Activated T-cell treated with anti-CD3 and anti-CD28 coated beads, Interleukin-2, amount 50 U/mL, for 72 hours (primary cell): Measurements from ENCODE around the gene ANGEL1. TPM values are rescaled to one million over a fixed set of nuclear protein-coding genes. Genes with fewer than 3 reads are reported as not detected.

ENCODE experiments used
- ATAC-seq, 2 donors: fragments of 150-1000 bp; cut with Tn5 transposase; replicated peaks in 1 of 2; 2 replicates each; pipeline ENCODE4 v1.10.0; 2021; ENCODE audit warnings: moderate library complexity in 2 of 2, mild to moderate bottlenecking in 1 of 2
- DNase-seq, 2 donors: peaks; one replicate each; pipeline ENCODE4 v3.0.0; 2021 to 2022; ENCODE audit warnings: mixed read lengths in 1 of 2
- H3K27ac Mint-ChIP-seq: one replicate; pipeline ENCODE4 v1.8.0; 2022; ENCODE audit warnings: mild to moderate bottlenecking, moderate library complexity, mixed read lengths
- H3K27me3 Mint-ChIP-seq: one replicate; pipeline ENCODE4 v1.8.0; 2022; ENCODE audit warnings: low read depth, mixed read lengths
- H3K36me3 Mint-ChIP-seq, 2 donors: one replicate each; pipeline ENCODE4 v1.8.0; 2022; ENCODE audit warnings: mixed read lengths in 2 of 2, mild to moderate bottlenecking in 1 of 2; ENCODE audit not compliant: insufficient read depth in 2 of 2
- H3K4me1 Mint-ChIP-seq: one replicate; pipeline ENCODE4 v1.8.0; 2022; ENCODE audit warnings: low read depth, mixed read lengths
- H3K4me3 Mint-ChIP-seq, 2 donors: one replicate each; pipeline ENCODE4 v1.8.0; 2022; ENCODE audit warnings: mild to moderate bottlenecking in 2 of 2, mixed read lengths in 2 of 2, moderate library complexity in 2 of 2
- H3K9me3 Mint-ChIP-seq, 2 donors: one replicate each; pipeline ENCODE4 v1.8.0; 2022; ENCODE audit warnings: mixed read lengths in 2 of 2
- total RNA-seq, 2 donors: library from RNA; stranded (reverse); gene quantifications; one replicate each; pipeline ENCODE4 v1.2.3, GENCODE V29; 2022

Gene ANGEL1
- total RNA-seq, 2 donors from 2014 or later: 15.0 to 21.6 TPM

DNA sequence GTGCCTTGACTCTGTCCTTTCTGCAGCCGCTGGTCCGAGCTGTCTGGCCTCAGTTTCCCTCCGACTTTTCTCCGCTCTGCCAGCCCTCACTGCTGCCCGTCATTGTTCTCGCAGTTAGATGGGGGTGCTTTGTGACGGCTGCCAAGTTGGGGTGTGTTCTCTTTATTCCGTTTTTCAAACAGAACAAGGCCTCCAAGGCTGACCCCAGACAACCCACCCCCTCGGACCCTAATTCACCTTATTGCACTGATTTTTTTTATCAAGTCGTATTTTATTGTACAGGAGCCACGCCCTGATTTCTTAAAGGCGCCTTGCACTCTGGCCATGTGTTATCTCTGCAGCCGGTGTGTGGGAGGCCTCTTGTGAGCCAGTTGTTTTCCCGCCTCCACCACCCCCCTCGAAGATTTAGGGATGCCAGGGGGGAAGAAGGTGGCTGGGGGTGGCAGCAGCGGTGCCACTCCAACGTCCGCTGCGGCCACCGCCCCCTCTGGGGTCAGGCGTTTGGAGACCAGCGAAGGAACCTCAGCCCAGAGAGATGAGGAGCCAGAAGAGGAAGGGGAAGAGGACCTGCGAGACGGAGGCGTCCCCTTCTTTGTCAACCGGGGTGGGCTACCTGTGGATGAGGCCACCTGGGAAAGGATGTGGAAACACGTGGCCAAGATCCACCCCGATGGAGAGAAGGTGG, 50.1 kb downstream of the ANGEL1 start:
- peaks cover 6% of the 10 kb centered on the region for H3K4me1 Mint-ChIP-seq
- peaks cover 46% of the 10 kb centered on the region for H3K27me3 Mint-ChIP-seq
- H3K36me3 Mint-ChIP-seq: peaks cover 0 to 2% of the 10 kb centered on the region in 2 donors
- ATAC-seq (no peak), DNase-seq (no peak)
- H3K4me3 Mint-ChIP-seq: peak overlapping the region; percentile 85 to 86
- H3K9me3 Mint-ChIP-seq: no peaks in the 10 kb centered on the region
- H3K27ac Mint-ChIP-seq: no peak overlapping the region

DNA sequence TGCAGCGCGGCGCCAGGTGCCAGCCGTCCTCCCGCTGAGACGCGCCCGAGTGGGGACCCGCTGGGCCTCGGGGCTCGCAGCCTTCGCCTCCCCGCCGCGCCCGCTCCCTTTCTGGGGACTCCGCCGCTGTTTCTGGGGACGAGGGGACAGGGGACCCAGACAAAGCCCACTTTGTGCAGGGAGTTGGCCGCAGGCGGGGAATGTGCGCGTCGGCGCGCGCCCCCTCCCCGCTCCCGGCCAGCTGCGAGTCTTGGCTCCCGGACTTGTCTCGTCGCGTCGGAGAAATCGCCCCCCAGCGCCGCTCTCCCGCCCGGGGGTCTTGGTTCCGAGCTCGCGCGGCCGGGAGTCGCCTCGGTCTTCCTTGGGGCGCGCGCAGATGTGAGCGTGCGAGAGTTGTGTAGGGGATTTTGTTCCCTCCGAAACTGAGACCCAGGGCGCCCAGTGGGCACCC, 50.7 kb downstream of the ANGEL1 start:
- DNase-seq: no peak
- H3K4me1 Mint-ChIP-seq: peaks cover 6% of the 10 kb centered on the region
- H3K27ac Mint-ChIP-seq: no peak overlapping the region
- H3K36me3 Mint-ChIP-seq: peaks cover 0 to 2% of the 10 kb centered on the region in 2 donors
- peaks cover 46% of the 10 kb centered on the region for H3K27me3 Mint-ChIP-seq
- no peaks in the 10 kb centered on the region for H3K9me3 Mint-ChIP-seq
- peak overlapping the region; percentile 85 to 86 for H3K4me3 Mint-ChIP-seq
- peak in 1 of 2 donors; percentile 2 for ATAC-seq

DNA sequence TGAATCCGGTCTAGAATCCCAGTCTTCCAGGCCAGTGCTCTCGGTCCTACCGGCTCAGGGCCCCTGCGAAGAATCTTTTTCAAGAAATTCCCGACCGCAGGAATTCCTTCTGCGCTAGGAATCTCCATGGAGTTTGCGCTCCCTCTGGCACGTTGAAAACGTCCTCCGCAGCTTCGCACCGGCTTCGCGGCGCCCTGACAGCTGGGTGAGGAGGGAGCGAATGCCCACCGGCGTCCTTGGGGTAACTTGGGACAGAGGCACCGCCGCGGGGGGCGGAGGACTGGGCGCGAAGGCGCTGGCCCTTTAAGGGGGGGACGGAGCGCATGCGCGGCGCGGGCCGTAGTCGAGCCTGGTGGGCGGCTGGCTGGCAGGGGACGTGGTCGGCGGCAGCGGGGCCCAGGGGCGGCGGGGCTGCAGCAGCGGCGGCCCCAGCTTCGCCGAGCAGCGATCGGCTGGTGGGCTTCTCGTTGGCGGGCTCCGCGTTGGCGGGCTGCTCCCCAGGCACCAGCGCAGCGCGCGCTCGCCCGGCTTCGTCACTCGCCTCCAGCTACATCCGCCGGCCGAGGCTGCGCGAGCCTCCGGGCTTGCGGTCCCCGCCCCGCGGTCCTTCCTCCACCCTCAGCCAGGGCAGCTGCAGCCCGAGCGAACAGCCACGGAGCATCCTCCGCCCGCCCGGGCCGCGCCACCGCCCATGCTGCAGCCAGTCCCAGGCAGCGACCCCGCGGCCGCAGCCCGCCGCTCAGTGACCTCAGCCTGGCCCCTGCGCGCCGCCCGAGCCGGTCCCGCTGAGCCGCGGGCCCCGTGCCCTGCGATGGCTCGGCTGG, 51.3 kb downstream of the ANGEL1 start, which contains the start of gene VASH1:
Gene VASH1, plus strand, starts transcription at position 333 of the 824 bp plus-strand sequence. CDS start 1,354 bp downstream, outside the sequence.
- H3K27ac Mint-ChIP-seq: no peak within 1 kb of the TSS
- H3K4me3 Mint-ChIP-seq: peak within 1 kb of the TSS; percentile 85 to 86
- no peaks in the 10 kb centered on the region for H3K9me3 Mint-ChIP-seq
- peaks cover 46% of the 10 kb centered on the region for H3K27me3 Mint-ChIP-seq
- ATAC-seq (peak; percentile 91 to 92), DNase-seq (peak; percentile 75 to 76)
- peaks cover 6% of the 10 kb centered on the region for H3K4me1 Mint-ChIP-seq
- H3K36me3 Mint-ChIP-seq: peaks cover 0 to 2% of the 10 kb centered on the region in 2 donors

DNA sequence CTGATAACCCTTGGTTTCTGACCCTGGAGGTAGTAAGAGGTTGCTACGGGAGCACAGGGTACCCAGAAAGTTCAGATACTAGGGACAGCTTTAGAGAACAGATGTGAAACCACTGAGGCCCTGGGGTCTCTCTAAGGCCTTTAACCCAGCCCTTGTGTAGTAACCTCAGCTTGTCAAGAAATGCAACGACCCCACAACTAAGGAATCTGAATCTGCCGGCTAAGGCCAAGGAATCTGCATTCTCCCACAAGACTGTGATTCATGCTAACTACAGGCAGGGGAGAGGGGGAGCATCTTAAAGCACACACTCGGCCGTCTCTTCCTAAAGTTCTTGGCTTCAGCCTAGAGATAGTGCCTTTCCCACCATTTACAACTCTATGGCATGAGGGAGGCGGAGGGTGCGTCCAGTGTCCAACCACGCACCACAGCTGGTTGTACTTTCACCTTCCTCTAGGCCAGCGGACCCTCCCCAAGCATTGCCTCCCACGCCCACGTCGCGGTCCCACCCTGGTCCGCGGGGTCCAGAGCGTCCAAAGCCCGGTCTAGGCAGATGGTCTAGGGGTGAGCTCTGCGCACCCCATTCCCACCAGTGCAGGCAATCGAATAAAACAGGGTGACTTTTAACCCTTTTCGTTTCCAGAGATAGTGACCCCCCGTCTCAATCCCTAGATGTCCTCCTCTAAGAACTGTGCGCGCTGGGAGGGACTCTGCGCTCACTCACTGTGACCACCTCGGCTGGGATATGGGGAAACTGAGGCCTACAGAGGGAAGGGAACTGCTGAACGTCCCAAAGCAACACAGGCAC, 52.1 kb downstream of the ANGEL1 start:
- Mint-ChIP-seq H3K4me1 (peaks cover 6% of the 10 kb centered on the region), H3K27ac (no peak overlapping the region), H3K9me3 (no peaks in the 10 kb centered on the region), H3K27me3 (peaks cover 46% of the 10 kb centered on the region), H3K36me3 (peaks cover 0 to 2% of the 10 kb centered on the region in 2 donors), H3K4me3 (peak overlapping the region; percentile 78 to 80)
- ATAC-seq: no peak
- no peak for DNase-seq

DNA sequence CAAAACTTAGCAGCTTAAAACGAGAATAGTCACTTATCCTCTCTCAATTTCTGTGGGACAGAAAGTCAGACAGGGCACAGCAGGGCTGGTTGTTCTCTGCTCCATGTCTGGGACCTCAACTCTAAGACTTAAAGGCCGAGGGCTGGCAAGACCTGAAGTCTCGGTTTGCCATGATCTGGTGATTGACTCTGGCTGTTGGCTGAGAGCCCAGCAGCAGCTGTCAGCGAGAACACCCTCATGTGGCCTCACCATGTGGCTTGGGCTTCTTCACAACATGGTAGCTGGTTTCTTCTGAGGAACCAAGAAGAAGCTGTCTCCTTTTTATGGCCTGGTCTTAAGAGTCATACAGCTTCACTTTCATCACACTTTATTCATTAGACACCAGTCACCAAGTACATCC, 53.1 kb downstream of the ANGEL1 start:
- Mint-ChIP-seq H3K4me3 (no peak overlapping the region), H3K27me3 (peaks cover 46% of the 10 kb centered on the region), H3K4me1 (peaks cover 6% of the 10 kb centered on the region), H3K9me3 (no peaks in the 10 kb centered on the region), H3K36me3 (peaks cover 0 to 2% of the 10 kb centered on the region in 2 donors), H3K27ac (no peak overlapping the region)
- DNase-seq (no peak), ATAC-seq (no peak)

DNA sequence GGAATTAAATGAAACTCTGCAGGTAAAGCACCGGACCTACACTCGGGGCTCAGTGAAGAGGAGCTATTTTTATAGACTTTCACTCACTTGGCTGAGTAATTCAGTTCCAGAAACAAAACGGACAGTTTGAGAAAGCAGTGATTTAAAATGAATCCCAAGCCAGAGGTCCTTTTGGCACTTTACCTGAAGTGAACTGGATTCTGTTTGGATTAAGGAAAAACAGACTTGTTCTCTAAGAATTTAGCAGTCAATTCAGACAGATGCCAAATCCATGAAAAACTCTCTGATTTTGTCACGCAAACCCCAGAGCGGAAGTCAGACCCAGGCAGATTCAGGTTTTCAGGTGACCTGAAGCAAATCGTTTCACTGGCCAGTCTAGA, 56.3 kb downstream of the ANGEL1 start:
- H3K27ac Mint-ChIP-seq: no peak overlapping the region
- H3K9me3 Mint-ChIP-seq: no peaks in the 10 kb centered on the region
- ATAC-seq (no peak), DNase-seq (no peak)
- H3K4me3 Mint-ChIP-seq: no peak overlapping the region
- peaks cover 24% of the 10 kb centered on the region for H3K27me3 Mint-ChIP-seq
- H3K36me3 Mint-ChIP-seq: no peaks in the 10 kb centered on the region
- no peaks in the 10 kb centered on the region for H3K4me1 Mint-ChIP-seq

DNA sequence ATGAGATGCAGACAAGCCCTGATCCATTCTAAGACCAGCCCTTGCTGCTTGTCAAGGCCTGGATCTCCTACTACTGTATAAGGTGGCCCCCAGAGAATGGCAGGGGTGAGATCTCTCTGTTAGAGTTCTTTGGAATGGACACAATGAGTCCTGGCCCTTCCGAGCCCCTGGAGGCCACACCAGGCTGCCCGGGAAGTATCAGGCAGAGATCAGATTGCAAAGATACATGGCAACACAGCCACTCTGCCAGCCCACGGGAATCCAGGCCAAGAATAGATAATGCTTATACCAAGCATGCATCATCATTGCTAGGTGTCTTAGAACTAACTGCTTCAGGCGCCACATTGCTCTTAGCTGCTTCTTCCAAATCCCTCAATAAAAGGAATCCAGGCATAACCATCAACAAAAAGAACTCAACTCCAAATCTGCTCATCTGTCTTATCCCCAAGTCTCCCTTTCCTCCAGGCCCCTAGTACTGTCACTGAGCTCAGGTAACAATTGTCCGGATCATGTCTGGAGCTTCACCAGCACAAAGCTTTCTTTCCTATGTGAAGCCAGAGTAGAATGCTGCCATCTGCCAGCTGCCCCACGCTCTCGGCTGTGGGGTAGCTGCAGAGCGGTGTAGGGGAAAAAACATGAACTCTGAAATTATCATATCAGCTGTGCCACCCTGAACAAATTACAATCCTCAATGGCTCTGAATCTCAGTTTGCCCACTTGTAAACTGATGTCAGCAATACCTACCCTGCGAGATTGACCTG, 56.9 kb downstream of the ANGEL1 start:
- Mint-ChIP-seq H3K27me3 (peaks cover 24% of the 10 kb centered on the region), H3K4me3 (no peak overlapping the region), H3K9me3 (no peaks in the 10 kb centered on the region), H3K4me1 (no peaks in the 10 kb centered on the region), H3K27ac (no peak overlapping the region), H3K36me3 (no peaks in the 10 kb centered on the region)
- no peak for ATAC-seq
- no peak for DNase-seq

DNA sequence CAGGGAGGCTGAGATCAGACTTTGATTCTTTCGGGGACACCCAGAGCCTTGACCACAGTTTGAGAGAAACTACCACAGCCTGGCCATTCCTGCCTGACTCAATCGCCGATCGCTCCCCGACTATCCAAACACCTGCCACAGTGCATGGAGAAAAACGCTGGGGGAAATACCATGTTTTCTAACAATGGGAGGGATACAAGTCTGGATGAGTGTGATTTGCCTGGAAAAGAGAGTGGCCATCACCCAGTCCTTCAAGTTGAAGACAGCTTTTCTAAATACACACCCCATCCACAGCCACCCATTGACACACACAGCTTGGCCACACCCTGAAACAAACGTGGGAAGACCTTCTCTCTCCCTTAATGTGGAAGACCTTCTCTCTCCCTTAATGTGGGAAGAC, 58.1 kb downstream of the ANGEL1 start:
- no peak for DNase-seq
- no peaks in the 10 kb centered on the region for H3K36me3 Mint-ChIP-seq

DNA sequence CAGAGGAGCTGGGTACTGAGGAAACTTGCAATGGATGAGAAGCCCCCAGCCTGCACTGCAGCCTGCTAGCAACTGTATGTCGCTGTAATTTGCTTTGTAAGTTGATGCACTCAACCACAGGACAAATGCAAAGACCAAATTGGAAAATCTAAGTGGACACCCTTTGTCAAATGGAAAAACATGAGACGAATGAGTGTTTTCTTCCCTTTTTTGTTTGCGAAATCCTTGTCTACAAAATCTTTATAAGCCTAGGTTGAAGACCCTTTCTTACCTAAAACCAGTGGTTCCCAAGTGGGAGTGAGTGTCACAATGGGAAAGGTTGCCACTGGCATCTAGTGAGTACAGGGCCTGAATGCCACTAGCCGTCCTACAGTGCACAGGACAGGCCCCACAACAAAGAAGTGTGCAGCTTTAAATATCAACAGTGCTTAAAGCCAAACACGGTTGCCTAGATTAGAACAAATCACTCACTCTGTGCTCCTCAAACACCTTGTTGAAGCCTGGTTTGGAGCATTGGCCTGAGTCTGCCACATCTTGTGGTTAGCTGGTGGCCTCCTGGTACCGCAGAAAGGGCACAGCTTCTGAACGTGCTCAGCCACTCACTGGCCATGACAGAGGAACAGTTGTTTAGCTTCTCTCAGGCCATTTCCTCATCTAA, 59.0 kb downstream of the ANGEL1 start:
- ATAC-seq (no peak), DNase-seq (no peak)
- Mint-ChIP-seq H3K9me3 (no peaks in the 10 kb centered on the region), H3K4me1 (no peaks in the 10 kb centered on the region), H3K4me3 (no peak overlapping the region), H3K27me3 (peaks cover 9% of the 10 kb centered on the region), H3K27ac (no peak overlapping the region), H3K36me3 (no peaks in the 10 kb centered on the region)

More for the DNA sequence above, 58.1 kb downstream of the ANGEL1 start:
- Mint-ChIP-seq H3K27me3 (peaks cover 19% of the 10 kb centered on the region), H3K4me1 (no peaks in the 10 kb centered on the region), H3K4me3 (no peak overlapping the region), H3K27ac (no peak overlapping the region), H3K9me3 (no peaks in the 10 kb centered on the region)
- ATAC-seq: no peak

DNA sequence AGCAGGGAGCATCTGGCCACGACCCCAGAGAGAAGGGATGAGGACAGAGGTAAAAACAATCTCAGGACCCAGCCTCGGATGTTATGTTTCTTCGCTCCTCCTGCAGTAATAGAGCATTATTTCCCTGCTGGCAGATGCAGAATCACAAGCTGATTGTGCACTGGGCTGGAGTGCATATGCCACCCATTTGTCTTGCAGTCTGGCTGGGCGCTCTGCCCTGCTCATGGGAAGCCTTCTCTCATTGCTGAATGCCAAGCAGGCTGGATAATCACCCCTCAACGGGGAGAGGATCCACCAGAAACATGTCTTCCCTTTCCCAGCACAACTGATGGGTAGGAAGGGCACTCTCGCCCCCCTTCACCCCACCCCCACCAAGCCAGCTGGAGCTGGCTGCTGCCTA, 59.9 kb downstream of the ANGEL1 start:
- Mint-ChIP-seq H3K9me3 (no peaks in the 10 kb centered on the region), H3K4me3 (no peak overlapping the region), H3K27me3 (peaks cover under 1% of the 10 kb centered on the region), H3K27ac (no peak overlapping the region), H3K4me1 (no peaks in the 10 kb centered on the region), H3K36me3 (no peaks in the 10 kb centered on the region)
- no peak for DNase-seq
- ATAC-seq: no peak

DNA sequence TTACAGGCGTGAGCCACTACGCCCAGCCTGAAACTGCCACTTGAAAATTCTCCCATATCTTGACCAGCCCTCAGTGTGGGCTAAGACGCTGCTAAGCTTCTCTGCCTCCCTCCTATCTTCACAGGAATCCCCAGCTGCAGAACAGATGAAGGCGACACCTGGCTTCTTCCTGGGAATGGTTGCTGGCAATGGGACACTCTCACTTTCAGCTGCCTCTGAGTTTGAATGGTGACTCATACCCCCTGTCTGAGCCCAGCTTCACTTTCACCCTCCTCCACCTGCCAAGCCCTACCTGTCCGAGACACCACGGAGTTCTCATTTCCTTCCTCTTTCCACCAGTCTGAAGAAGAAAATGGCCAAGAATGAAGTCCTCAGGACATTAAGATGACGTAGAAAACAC, 69.7 kb downstream of the ANGEL1 start:
- Mint-ChIP-seq H3K4me3 (no peak overlapping the region), H3K36me3 (peaks cover 3 to 16% of the 10 kb centered on the region in 2 donors), H3K4me1 (no peaks in the 10 kb centered on the region), H3K9me3 (peaks cover 9 to 10% of the 10 kb centered on the region in 2 donors), H3K27me3 (peaks cover 5% of the 10 kb centered on the region), H3K27ac (no peak overlapping the region)
- DNase-seq: no peak
- ATAC-seq: no peak

DNA sequence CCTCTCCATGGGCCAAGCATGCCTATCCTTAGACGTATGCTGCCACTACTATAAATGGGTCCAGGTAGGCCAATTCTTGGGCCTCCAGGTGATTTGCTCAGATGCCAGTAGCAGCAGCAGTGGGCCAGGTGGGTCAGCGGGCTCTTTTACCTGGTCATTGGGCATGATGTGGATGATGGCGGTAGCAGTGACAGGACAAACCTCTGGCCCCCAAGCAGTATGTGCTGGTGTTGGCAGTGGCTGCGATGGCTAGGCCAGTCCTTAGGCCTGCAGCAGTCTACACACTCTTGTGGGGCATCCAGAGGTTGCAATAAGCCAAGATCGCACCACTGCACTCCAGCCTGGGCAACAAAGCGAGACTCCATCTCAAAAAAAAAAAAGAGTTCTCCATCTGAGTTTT, 70.5 kb downstream of the ANGEL1 start:
- ATAC-seq (no peak), DNase-seq (no peak)
- no peak overlapping the region for H3K27ac Mint-ChIP-seq
- H3K9me3 Mint-ChIP-seq: peaks cover 9 to 10% of the 10 kb centered on the region in 2 donors
- no peaks in the 10 kb centered on the region for H3K4me1 Mint-ChIP-seq
- no peak overlapping the region for H3K4me3 Mint-ChIP-seq
- H3K36me3 Mint-ChIP-seq: peaks cover 3 to 16% of the 10 kb centered on the region in 2 donors
- peaks cover 5% of the 10 kb centered on the region for H3K27me3 Mint-ChIP-seq
